Measurements from ENCODE around the gene PLCG1. TPM values are rescaled to one million over a fixed set of nuclear protein-coding genes. Genes with fewer than 3 reads are reported as not detected.

PLCG1 gene
- total RNA-seq, 1 donor from 2014 or later: 320 TPM

- no peak for TF ChIP-seq CTCF (conservative IDR thresholded peaks at IDR 0.05)
- H3K27me3 Mint-ChIP-seq (ENCODE audit: low read depth): no peaks in the 10 kb centered on the region
- no peak overlapping the region for H3K27ac Mint-ChIP-seq (ENCODE audit: unreplicated experiment)
- DNase-seq (ENCODE audit: low read depth, low spot score): no peak
- H3K9me3 Mint-ChIP-seq: no peaks in the 10 kb centered on the region
- H3K36me3 Mint-ChIP-seq (ENCODE audit: low read depth): peaks cover 12% of the 10 kb centered on the region
- H3K4me3 Mint-ChIP-seq: no peak overlapping the region
- H3K4me1 Mint-ChIP-seq: peaks cover 29% of the 10 kb centered on the region
Measured at GRCh38 chr20:41158082-41158625, 20.8 kb downstream of the PLCG1 start.

- peaks cover 22% of the 10 kb centered on the region for H3K36me3 Mint-ChIP-seq (ENCODE audit: low read depth)
- DNase-seq (ENCODE audit: low read depth, low spot score): no peak
- no peak overlapping the region for H3K27ac Mint-ChIP-seq (ENCODE audit: unreplicated experiment)
- TF ChIP-seq CTCF (conservative IDR thresholded peaks at IDR 0.05): no peak
- H3K9me3 Mint-ChIP-seq: no peaks in the 10 kb centered on the region
- H3K4me3 Mint-ChIP-seq: no peak overlapping the region
- H3K4me1 Mint-ChIP-seq: peaks cover 20% of the 10 kb centered on the region
- no peaks in the 10 kb centered on the region for H3K27me3 Mint-ChIP-seq (ENCODE audit: low read depth)
Measured at GRCh38 chr20:41159547-41159946, 22.2 kb downstream of the PLCG1 start.

- no peak overlapping the region for H3K27ac Mint-ChIP-seq (ENCODE audit: unreplicated experiment)
- no peak overlapping the region for H3K4me3 Mint-ChIP-seq
- peaks cover 28% of the 10 kb centered on the region for H3K36me3 Mint-ChIP-seq (ENCODE audit: low read depth)
- no peak for DNase-seq (ENCODE audit: low read depth, low spot score)
- peaks cover 13% of the 10 kb centered on the region for H3K4me1 Mint-ChIP-seq
- H3K9me3 Mint-ChIP-seq: no peaks in the 10 kb centered on the region
- no peak for TF ChIP-seq CTCF (conservative IDR thresholded peaks at IDR 0.05)
- H3K27me3 Mint-ChIP-seq (ENCODE audit: low read depth): no peaks in the 10 kb centered on the region
Measured at GRCh38 chr20:41160686-41161085, 23.3 kb downstream of the PLCG1 start.

GRCh38 chr20:41161886-41162285 is 24.5 kb downstream of the PLCG1 start:
- Mint-ChIP-seq H3K9me3 (no peaks in the 10 kb centered on the region), H3K4me1 (peaks cover 11% of the 10 kb centered on the region), H3K27ac (ENCODE audit: unreplicated experiment) (no peak overlapping the region), H3K4me3 (no peak overlapping the region), H3K27me3 (ENCODE audit: low read depth) (no peaks in the 10 kb centered on the region), H3K36me3 (ENCODE audit: low read depth) (peaks cover 31% of the 10 kb centered on the region)
- TF ChIP-seq CTCF (conservative IDR thresholded peaks at IDR 0.05): no peak
- DNase-seq (ENCODE audit: low read depth, low spot score): no peak

GRCh38 chr20:41162396-41162795 is 25.1 kb downstream of the PLCG1 start:
- H3K27me3 Mint-ChIP-seq (ENCODE audit: low read depth): no peaks in the 10 kb centered on the region
- no peak overlapping the region for H3K27ac Mint-ChIP-seq (ENCODE audit: unreplicated experiment)
- peaks cover 35% of the 10 kb centered on the region for H3K36me3 Mint-ChIP-seq (ENCODE audit: low read depth)
- H3K4me3 Mint-ChIP-seq: no peak overlapping the region
- no peak for DNase-seq (ENCODE audit: low read depth, low spot score)
- peaks cover 6% of the 10 kb centered on the region for H3K4me1 Mint-ChIP-seq
- H3K9me3 Mint-ChIP-seq: no peaks in the 10 kb centered on the region
- TF ChIP-seq CTCF (conservative IDR thresholded peaks at IDR 0.05): no peak
